ENCODE results near the gene IGSF22.
"Not testable (repeated sequence)": the region's sequence is repeated elsewhere in the genome, so short reads cannot be mapped to it uniquely, and the experiment has no call there.

The IGSF22 gene

DNA sequence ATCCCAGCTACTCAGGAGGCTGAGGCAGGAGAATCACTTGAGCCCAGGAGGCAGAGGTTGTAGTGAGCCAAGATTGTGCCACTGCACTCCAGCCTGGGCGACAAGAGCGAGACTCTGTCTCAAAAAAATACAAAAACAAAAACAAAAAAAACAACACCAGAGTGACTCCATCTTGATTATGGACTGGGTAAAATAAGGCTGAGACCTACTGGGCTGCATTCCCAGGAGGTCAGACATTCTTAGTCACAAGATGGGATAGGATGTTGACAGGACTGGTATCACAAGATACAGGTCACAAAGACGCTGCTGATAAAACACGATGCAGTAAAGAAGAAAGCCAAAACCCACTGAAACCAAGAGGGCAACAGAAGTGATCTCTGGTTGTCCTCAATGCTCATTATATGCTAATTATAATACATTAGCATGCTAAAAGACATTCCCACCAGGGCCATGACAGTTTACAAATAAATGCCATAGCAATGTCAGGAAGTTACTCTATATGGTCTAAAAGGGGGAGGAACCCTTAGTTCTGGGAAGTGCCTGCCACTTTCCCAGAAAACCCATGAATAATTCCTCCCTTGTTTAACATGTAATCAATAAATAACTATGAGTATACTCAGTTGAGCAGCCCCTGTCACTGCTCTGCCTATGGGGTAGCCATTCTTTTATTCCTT lies 34.4 kb downstream of the IGSF22 start:
- DNase-seq (ENCODE audit: low spot score): not testable (repeated sequence)

DNA sequence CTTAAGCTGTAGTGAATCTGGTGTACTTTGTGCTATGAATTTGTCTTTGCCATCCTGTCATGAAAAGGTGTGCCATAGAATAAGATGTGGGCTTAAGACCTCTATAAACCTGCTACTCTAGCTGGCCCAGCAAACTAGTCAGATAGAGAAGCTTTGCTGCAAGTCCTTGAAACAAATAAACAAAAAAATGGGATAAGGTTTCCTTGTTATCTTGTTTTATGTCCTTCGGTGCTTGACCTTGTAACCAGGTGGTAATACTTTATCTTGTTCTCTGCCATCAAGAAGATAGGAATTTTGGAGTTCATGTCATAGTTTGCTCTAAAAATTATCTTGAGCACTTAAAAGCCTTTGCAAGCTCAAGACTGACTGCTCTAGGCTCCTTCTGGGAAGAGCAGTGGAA lies 41.7 kb downstream of the IGSF22 start:
- no peak for DNase-seq (ENCODE audit: low spot score)

DNA sequence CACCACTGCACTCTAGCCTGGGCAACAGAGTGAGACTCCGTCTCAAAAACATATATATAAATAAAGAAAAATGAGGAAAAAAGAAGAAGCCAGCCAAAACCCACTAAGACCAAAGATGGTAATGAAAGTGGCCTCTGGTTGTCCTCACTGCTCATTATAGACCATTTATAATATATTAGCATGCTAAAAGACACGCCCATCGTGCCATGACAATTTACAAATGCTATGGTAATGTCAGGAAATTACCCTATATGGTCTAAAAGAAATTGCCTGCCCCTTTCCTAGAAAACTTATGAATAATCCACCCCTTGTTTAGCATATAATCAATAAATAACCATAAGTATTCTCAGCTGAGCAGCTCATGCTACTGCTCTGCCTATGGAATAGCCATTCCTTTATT lies 43.5 kb downstream of the IGSF22 start:
- DNase-seq (ENCODE audit: low spot score): no peak

DNA sequence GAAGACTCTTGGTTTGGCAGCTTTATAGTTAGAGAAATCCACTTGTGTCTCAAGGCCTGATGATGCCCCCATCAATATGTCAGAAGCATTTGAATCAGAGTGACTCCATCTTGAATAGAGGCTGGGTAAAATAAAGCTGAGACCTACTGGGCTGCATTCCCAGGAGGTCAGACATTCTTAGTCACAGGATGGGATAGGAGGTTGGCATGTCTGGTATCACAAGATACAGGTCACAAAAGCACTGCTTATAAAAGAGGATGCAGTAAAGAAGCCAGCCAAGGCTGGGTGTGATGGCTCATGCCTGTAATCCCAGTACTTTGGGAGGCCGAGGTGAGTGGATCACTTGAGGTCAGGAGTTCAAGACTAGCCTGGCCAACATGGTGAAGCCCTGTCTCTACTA lies 44.0 kb downstream of the IGSF22 start:
- not testable (repeated sequence) for DNase-seq (ENCODE audit: low spot score)

DNA sequence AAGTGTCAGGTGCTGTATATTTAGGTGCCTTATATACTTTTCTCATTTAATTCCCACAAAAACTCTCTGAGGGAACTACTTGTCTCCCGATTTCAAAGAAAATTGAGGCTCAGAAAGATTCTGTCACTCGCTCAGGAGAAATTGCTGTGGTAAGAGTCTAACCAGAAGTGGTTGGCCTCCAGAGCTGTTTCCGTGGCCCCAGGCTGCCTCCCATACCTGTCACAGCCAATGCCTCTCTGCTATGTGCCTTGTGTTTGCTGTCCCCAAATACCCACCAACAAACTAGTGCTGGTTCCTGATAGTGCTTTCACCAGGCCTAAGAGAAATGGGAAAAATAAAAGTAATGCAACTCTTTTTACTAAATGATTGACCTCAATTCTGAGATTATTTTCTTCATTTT lies 48.4 kb downstream of the IGSF22 start:
- DNase-seq (ENCODE audit: low spot score): no peak

DNA sequence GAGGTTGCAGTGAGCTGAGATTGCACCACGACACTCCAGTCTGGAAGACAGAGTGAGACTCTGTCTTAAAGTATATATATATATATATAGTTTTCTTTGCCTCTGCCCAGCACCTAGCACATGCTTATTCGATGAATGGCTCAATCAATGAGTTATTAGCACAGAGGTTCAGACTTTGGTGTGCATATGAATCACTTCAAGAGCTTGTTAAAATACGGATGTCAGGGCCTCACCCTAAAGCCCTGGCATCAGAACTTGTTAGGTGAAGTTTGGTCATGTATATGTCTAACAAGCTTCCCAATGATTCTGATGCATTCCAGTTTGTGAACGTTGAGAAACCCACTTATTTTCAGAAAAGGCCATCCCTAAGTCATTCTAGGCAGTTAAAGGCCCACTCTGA lies 49.2 kb downstream of the IGSF22 start:
- DNase-seq (ENCODE audit: low spot score): no peak

DNA sequence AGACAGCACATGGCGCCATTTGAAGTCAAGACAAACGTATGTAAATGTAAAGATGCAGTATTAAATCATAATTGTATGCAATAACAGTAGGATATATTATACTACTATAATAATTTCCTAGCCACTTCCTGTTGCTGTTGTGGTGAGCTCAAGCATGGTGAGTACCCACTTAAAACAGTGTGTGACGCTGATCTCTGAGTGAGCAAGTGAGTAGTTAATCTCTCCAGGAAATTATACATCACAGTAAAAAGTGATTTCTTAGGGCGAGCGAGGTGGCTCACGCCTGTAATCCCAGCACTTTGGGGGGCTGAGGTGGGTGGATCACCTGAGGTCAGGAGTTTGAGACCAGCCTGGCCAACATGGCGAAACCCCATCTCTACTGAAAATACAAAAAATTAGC lies 53.8 kb downstream of the IGSF22 start:
- not testable (repeated sequence) for DNase-seq (ENCODE audit: low spot score)

DNA sequence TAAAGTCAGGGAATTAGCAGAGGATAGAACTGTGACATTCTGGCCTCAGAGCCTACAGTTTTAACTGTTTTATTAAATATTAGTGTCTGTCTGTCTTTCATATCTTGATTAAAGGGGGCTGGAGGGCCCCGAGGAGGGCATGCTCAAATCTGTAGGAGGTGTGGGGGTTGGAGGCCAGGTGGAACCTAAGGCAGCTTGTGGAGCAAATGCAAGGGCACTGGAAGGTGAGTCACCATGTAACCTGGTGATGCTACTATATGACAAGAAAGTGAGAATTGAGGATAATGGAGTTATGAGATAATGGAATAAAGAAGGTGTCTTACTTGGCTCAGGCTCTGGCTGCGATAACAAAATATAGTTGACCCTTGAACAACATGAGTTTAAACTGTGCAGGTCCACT lies 54.7 kb downstream of the IGSF22 start:
- no peak for DNase-seq (ENCODE audit: low spot score)

DNA sequence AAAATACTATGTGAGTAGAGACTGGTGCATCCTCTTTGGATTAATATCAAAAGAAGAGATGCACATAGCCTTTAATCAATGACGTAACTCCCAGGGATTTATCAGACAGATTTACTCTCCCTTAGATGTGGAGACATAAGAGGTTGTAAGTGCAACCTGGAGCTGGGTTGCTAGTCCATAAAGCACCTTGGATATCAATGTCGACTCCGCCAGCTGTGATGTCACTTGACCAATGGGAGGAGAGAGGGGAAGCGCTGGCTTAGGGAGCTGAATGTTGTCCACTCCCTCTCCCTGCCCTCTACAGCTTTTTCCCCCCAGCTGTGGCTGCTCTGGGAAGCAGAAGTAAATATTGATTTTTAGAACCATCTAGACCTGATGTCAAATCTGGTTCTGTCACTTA lies 56.3 kb downstream of the IGSF22 start:
- DNase-seq (ENCODE audit: low spot score): no peak

DNA sequence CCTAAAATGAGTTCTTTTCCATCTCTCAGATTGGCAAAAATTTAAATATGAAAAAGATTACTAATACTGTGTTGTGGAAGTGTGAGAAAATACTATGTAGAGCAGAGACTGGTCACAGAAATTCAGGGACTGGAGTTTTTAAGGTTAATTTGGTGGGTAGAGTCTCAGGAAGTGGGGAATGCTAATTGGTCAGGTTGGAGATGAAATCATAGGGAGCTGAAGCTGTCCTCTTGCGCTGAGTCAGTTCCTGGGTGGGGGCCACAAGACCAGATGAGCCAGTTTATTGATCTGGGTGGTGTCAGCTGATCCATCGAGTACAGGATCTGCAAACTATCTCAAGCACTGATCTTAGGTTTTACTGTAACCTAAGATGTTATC lies 56.8 kb downstream of the IGSF22 start:
- DNase-seq (ENCODE audit: low spot score): no peak

DNA sequence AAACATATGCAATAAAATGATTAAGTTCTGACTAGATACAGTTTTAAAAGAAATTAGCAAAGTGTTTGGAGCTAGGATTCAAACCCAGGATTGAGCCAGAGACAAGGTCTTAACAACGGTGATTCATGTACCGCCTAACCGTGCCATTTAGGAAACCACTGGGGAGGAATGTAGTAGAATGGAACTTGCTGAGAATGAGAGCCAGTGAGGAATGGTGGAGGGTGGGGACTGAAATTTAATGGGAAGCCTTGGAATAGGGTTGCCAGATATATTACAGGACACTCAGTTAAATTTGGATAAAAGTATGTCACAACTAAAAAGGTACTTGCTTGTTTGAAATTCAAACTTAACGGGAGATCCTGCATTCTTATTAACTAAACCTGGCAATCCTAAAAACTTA lies 57.9 kb downstream of the IGSF22 start:
- DNase-seq (ENCODE audit: low spot score): no peak

DNA sequence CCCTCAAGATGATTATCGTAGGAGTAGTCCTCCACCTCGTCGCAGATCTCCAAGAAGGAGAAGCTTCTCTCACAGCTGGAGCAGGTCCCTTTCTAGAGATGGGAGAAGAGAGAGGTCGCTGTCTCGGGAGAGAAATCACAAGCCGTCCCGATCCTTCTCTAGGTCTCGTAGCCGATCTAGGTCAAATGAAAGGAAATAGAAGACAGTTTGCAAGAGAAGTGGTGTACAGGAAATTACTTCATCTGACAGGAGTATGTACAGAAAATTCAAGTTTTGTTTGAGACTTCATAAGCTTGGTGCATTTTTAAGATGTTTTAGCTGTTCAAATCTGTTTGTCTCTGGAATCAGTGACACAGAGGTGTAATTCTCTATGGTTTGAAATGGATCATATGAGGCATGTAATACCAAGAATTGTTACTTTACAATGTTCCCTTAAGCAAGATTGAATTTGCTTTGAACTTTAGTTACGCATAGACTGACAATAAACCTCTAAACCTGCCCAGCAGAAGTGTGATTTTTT lies 60.6 kb downstream of the IGSF22 start:
- not testable (repeated sequence) for DNase-seq (ENCODE audit: low spot score)

DNA sequence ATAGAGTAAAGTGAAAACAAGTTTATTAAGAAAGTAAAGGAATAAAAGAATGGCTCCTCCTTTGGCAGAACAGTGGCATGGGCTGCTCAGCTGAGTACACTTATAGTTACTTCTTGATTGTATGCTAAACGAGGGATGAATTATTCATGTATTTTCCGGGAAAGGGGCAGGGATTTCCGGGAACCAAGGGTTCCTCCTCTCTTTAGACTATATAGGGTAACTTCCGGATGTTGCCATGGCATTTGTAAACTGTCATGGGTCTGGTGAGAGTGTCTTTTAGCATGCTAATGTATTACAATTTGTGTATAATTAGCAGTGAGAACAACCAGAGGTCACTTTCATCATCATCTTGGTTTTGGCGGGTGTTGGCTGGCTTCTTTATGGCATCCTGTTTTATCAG lies 68.3 kb downstream of the IGSF22 start:
- DNase-seq (ENCODE audit: low spot score): no peak
